Right hindlimb (tissue), 1 donor: ENCODE data around the gene GGPS1.
"Not testable (repeated sequence)": the region's sequence is repeated elsewhere in the genome, so short reads cannot be mapped to it uniquely, and the experiment has no call there.

ENCODE experiments used
- DNase-seq: peaks from one replicate; pipeline ENCODE4 v3.0.0-alpha.2; 2018

Gene GGPS1

DNA sequence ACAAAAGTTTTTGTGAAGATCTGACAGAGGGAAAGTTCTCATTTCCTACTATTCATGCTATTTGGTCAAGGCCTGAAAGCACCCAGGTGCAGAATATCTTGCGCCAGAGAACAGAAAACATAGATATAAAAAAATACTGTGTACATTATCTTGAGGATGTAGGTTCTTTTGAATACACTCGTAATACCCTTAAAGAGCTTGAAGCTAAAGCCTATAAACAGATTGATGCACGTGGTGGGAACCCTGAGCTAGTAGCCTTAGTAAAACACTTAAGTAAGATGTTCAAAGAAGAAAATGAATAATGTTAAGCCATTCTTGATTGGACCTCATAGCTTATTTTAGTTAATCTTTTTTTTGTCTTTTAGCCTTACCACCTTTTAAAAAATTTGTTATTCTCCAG is 14.1 kb downstream of the GGPS1 start:
- no peak for DNase-seq

DNA sequence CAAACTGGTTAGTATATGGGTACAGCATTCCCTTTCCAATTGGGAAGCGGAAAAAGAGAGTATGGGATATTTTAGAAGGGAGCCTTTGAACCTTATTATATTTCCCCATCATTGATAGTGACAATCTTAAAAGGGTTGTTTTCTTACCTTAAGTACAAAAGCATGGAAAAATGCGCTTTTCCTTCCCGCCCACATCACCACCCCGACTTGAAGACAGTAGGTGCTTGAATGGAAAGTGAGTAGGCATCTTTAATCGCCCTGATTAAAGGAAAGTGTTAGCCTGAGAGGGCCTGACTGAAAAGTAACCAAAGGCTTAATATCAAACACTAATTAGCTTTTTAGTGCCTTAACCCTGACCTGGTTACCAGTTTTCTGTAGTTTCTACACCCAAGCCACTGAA is 15.4 kb downstream of the GGPS1 start:
- DNase-seq: no peak

DNA sequence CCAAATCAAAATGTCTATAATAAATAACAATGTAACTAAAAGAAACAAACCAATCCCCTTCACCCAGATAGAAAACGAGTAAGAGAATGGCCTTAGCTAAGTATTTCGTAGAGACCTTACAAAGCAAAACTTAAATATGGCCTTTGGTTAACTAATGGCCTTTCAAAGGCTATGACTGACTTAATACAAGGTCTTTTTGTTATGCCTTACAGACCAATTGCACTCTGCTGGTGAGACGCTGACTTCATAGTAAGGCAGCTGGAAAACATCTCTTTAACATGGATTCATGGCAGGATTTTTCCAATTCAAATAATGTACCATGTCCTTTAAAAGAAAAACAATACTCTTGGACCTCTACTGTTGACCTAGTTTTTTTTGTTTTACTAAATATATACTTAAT is 23.1 kb downstream of the GGPS1 start:
- no peak for DNase-seq

DNA sequence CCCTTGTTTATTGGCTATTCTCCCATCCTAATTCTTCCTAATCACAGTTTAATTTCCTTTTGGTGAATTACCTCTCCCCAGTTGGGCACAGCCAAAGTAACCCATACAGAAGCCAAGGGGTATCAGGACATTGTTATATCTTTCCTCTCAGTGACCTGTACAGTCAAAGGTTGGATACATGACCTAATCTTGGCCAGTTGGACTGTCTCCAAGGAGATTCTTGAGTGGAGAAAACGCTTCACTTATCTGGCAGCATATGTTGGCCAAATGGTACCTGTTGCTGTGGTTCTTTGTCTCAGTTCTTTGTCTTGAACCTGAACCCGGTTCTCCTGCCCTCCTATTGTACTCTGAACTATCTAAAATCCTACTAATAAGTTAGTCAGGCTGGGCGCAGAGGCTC is 23.5 kb downstream of the GGPS1 start:
- DNase-seq: no peak

DNA sequence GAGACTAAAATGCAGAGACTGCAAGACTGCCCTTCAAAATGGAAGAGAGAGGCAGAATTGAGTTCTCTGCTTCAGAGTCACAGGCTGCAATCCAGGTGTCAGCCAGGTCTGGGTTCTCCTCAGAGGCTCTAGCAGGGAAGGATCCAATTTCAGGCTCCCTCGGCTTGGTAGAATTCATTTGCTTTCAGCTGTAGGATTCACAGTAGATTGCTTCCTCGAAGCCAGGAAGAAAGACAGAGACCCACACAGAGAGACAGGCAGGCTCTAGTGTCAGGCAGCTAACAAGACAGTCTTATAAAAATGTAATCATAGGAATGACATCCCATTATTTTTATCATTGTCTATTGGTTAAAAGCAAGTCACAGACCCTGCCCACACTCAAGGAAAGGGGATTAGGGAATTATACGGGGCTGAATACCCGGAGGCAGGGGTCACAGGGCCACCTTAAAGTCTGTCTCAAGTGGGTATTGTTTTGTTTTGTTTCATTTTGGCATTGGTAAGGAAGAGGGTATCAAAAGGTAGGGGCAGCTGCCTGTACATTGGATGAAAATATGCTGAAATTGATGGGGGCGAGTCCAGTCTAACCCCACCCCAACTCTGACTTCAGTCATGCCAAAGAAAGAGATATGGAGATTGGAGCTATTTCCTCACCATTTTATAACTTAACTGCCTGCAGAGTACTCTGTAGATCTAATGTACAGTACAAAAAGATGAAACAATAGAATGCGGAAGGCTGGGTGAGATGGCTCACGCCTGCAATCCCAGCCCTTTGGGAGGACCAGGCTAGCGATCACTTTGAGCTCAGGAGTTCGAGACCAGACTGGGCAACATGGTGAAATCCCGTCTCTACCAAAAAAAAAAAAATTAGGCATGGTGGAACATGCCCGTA is 29.4 kb downstream of the GGPS1 start:
- DNase-seq: no peak

GRCh38 chr1:235358899-235359298 is 30.5 kb downstream of the GGPS1 start:
- no peak for DNase-seq

- DNase-seq: not testable (repeated sequence)
Measured at GRCh38 chr1:235364189-235364588, 35.8 kb downstream of the GGPS1 start.

DNA sequence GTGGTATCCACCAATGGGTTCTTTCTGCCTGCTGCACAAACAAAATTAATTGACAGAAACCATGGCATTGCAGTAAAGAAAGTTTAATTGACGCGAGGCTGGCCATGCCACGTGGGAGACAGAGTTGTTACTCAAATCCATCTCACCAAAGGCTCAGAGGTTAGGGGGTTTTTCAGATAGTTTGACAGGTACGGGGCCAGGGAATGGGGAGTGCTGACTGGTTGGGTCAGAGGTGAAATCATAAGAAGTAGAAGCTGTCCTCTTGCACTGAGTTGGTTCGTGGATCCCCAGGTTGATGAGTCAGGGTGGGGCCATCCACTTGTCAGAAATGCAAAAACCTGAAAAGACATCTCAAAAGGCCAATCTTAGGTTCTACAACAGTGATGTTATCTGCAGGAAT is 37.9 kb downstream of the GGPS1 start:
- no peak for DNase-seq

- DNase-seq: peak; percentile 98
Measured at GRCh38 chr1:235367000-235367908, 38.9 kb downstream of the GGPS1 start, which contains the start of gene TBCE. Gene TBCE, plus strand, starts transcription at chr1:235367427. Its CDS starts 12,623 bp downstream, at chr1:235380050.

GRCh38 chr1:235368428-235368827 is 40.1 kb downstream of the GGPS1 start:
- DNase-seq: no peak

- DNase-seq: no peak
Measured at GRCh38 chr1:235369802-235370201, 41.4 kb downstream of the GGPS1 start.

DNA sequence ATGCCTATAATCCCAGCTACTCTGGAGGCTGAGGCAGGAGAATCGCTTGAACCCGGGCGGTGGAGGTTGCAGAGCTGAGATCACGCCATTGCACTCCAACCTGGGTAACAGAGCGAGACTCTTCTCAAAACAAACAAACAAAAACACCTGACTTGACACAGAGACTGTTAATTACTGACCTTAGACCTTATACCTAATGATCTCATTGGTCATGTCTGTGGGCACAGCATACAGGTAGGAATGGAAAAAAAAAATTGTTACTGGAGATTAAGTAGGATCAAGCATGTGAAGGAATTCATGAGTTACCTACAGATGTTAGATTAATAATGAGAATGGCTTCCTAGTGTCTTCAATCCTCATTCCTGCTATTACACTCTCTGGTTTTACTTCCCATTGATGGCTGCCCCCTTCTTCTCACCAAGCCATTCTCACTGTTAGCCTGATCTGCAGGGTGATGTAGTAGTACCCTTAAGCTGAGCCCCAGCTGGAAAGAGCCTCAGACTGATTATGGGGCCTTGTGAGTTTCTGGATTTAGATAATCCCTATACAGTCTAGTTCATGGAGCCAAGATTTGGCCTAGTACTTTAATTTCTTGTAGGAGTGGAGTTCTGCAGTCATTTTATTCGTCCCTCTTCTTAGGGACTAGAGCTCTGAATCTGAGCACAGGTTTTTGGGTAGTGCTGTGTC is 47.7 kb downstream of the GGPS1 start:
- DNase-seq: no peak

DNA sequence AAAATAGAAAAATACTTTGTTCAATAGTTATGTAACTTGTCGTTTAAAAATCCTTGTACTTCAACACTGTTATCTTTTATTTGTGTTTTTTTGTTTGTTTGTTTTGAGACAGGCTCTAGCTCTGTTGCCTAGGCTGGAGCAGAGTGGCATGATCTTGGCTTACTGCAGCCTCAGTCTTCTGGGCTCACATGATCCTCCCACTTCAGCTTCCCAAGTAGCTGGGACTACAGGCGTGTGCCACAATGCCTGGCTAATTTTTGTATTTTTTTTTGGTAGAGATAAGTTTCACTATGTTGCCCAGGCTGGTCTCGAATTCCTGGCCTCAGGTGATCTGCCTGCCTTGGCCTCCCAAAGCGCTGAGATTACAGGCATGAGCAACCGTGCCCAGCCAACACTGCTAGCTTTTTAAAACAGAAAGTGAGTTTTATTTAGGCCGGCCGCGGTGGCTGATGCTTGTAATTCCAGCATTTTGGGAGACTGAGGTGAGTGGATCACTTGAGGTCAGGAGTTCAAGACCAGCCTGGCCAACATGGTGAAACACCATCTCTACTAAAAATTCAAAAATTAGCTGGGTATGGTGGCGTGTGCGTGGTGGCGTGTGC is 49.9 kb downstream of the GGPS1 start:
- DNase-seq: not testable (repeated sequence)

DNA sequence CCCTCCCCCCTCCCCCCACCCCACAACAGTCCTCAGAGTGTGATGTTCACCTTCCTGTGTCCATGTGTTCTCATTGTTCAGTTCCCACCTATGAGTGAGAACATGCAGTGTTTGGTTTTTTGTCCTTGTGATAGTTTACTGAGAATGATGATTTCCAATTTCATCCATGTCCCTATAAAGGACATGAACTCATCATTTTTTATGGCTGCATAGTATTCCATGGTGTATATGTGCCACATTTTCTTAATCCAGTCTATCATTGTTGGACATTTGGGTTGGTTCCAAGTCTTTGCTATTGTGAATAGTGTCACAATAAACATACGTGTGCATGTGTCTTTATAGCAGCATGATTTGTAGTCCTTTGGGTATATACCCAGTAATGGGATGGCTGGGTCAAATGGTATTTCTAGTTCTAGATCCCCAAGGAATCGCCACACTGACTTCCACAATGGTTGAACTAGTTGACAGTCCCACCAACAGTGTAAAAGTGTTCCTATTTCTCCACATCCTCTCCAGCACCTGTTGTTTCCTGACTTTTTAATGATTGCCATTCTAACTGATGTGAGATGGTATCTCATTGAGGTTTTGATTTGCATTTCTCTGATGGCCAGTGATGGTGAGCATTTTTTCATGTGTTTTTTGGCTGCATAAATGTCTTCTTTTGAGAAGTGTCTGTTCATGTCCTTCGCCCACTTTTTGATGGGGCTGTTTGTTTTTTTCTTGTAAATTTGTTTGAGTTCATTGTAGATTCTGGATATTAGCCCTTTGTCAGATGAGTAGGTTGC is 53.8 kb downstream of the GGPS1 start:
- DNase-seq: not testable (repeated sequence)

GRCh38 chr1:235385633-235386032 is 57.3 kb downstream of the GGPS1 start:
- DNase-seq: not testable (repeated sequence)

DNA sequence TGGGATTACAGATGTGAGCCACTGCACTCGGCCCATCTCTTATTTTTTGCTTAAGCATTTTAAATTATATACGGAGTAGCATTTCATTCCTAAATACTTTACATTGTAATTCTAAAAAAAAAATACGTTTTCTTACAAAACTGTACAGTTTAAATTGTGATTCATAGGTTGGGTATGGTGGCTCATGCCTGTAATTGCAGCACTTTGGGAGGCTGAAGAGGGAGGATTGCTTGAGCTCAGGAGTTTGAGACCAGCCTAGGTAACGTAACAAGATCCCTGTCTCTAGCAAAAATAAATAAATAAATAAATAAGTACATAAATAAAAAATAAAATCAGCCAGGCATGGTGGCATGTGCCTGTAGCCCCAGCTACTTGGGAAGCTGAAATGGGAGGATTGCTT is 63.5 kb downstream of the GGPS1 start:
- DNase-seq: no peak
